ENCODE measurements around the gene NDUFAF2. TPM values are rescaled to one million over a fixed set of nuclear protein-coding genes. Genes with fewer than 3 reads are reported as not detected.

Gene NDUFAF2
- polyA plus RNA-seq, 1 experiment, result 42.0 TPM

GRCh38 chr5:60948738-60949137, 3.7 kb downstream of the NDUFAF2 start:
- no peak for DNase-seq (ENCODE audit: low read depth, low spot score)

GRCh38 chr5:60955239-60955638, 10.2 kb downstream of the NDUFAF2 start:
- Histone ChIP-seq H3K9me3 (ENCODE audit: control insufficient read depth, insufficient read depth, low read length) (no peaks in the 10 kb centered on the region), H3K27me3 (ENCODE audit: control insufficient read depth, insufficient read depth, low read length) (no peaks in the 10 kb centered on the region), H3K4me3 (ENCODE audit: low read depth, low read length) (no peak overlapping the region), H3K27ac (ENCODE audit: low read depth, low read length) (no peak overlapping the region)
- DNase-seq (ENCODE audit: low read depth, low spot score), result no peak
- POLR2A ChIA-PET, result no interaction called here
- TF ChIP-seq, protein P1, sequence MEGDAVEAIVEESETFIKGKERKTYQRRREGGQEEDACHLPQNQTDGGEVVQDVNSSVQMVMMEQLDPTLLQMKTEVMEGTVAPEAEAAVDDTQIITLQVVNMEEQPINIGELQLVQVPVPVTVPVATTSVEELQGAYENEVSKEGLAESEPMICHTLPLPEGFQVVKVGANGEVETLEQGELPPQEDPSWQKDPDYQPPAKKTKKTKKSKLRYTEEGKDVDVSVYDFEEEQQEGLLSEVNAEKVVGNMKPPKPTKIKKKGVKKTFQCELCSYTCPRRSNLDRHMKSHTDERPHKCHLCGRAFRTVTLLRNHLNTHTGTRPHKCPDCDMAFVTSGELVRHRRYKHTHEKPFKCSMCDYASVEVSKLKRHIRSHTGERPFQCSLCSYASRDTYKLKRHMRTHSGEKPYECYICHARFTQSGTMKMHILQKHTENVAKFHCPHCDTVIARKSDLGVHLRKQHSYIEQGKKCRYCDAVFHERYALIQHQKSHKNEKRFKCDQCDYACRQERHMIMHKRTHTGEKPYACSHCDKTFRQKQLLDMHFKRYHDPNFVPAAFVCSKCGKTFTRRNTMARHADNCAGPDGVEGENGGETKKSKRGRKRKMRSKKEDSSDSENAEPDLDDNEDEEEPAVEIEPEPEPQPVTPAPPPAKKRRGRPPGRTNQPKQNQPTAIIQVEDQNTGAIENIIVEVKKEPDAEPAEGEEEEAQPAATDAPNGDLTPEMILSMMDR (IDR thresholded peaks at IDR 0.05; ENCODE audit: low read depth, low read length), result no peak
- CTCF ChIA-PET, result no interaction called here

More at GRCh38 chr5:60948738-60949137, 3.7 kb downstream of the NDUFAF2 start:
- no peaks in the 10 kb centered on the region for H3K27me3 ChIP-seq (ENCODE audit: control insufficient read depth, insufficient read depth, low read length)
- POLR2A ChIA-PET, result no interaction called here
- TF ChIP-seq, protein P1 (IDR thresholded peaks at IDR 0.05; ENCODE audit: low read depth, low read length), result no peak
- no peak overlapping the region for H3K4me3 ChIP-seq (ENCODE audit: low read depth, low read length)
- no peaks in the 10 kb centered on the region for H3K9me3 ChIP-seq (ENCODE audit: control insufficient read depth, insufficient read depth, low read length)
- H3K27ac ChIP-seq (ENCODE audit: low read depth, low read length), result no peak overlapping the region
- CTCF ChIA-PET, result no interaction called here

- CTCF ChIA-PET, result interaction anchor here (1.1 to 5.6 kb wide), 10 partner anchors 12 to 1185 kb away, joined by 3 to 28 read pairs (median 10); partner anchors contain the start of genes ERCC8, NDUFAF2 and ZSWIM6
- DNase-seq (ENCODE audit: low read depth, low spot score), result no peak
- Histone ChIP-seq H3K4me3 (ENCODE audit: low read depth, low read length) (no peak overlapping the region), H3K9me3 (ENCODE audit: control insufficient read depth, insufficient read depth, low read length) (no peaks in the 10 kb centered on the region), H3K27me3 (ENCODE audit: control insufficient read depth, insufficient read depth, low read length) (no peaks in the 10 kb centered on the region), H3K27ac (ENCODE audit: low read depth, low read length) (no peak overlapping the region)
- POLR2A ChIA-PET, result no interaction called here
- TF ChIP-seq, protein P1 (IDR thresholded peaks at IDR 0.05; ENCODE audit: low read depth, low read length), result no peak
Observed at GRCh38 chr5:60958088-60958487, 13.1 kb downstream of the NDUFAF2 start.

DNA sequence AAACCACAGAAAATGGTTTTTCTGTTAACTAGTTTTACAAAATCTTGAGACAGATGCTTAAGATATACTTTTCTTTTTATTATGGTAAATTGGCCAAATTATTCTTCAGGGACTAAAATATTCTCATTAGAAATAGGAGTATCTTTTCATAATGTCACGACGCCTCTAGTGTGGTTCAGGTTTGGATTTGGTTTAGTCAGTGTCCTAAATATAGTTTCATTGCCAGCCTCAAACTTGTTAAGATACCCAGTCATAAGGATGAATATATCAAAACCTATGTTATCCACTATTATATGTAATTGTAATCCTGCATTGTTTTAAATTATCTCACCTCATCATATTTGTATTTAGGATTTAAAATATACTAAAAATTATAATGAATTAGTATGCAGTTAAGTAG, 13.7 kb downstream of the NDUFAF2 start:
- no peak overlapping the region for H3K27ac ChIP-seq (ENCODE audit: low read depth, low read length)
- no peaks in the 10 kb centered on the region for H3K9me3 ChIP-seq (ENCODE audit: control insufficient read depth, insufficient read depth, low read length)
- no peak for DNase-seq (ENCODE audit: low read depth, low spot score)
- no peak overlapping the region for H3K4me3 ChIP-seq (ENCODE audit: low read depth, low read length)
- TF ChIP-seq, protein P1 (IDR thresholded peaks at IDR 0.05; ENCODE audit: low read depth, low read length), result no peak
- H3K27me3 ChIP-seq (ENCODE audit: control insufficient read depth, insufficient read depth, low read length), result no peaks in the 10 kb centered on the region
- POLR2A ChIA-PET, result no interaction called here
- CTCF ChIA-PET, result interaction anchor here (0.6 to 5.6 kb wide), 24 partner anchors 13 to 1185 kb away, joined by 3 to 28 read pairs (median 5); partner anchors contain the start of genes ERCC8, NDUFAF2 and ZSWIM6

DNA sequence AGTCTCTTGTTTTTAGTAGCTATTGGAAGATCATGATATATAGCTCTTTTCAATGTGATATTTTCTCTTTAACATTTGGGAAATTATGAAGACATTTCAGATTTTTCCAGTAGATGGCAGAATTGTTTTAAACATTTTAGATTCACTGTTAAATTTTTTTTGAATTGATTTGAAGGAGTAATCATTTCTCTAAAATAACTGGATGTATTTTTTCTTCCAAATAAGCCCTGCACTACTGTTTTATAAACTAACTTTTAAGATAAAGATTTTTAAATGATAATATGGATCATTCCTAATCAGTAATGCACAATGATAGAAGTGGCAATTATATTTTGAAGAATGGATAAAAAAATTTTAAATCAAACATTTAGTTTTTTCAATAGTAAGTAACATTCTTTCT, 14.2 kb downstream of the NDUFAF2 start:
- POLR2A ChIA-PET, result interaction anchor here (0.7 kb wide), 1 partner anchor 14 kb away, joined by 3 read pairs; the partner anchor contains the start of gene ERCC8
- TF ChIP-seq, protein P1 (IDR thresholded peaks at IDR 0.05; ENCODE audit: low read depth, low read length), result peak; percentile 35

More for the DNA sequence above, 14.2 kb downstream of the NDUFAF2 start:
- Histone ChIP-seq H3K27ac (ENCODE audit: low read depth, low read length) (no peak overlapping the region), H3K4me3 (ENCODE audit: low read depth, low read length) (no peak overlapping the region), H3K27me3 (ENCODE audit: control insufficient read depth, insufficient read depth, low read length) (no peaks in the 10 kb centered on the region), H3K9me3 (ENCODE audit: control insufficient read depth, insufficient read depth, low read length) (no peaks in the 10 kb centered on the region)
- CTCF ChIA-PET, result interaction anchor here (0.7 to 5.6 kb wide), 24 partner anchors 13 to 1185 kb away, joined by 3 to 28 read pairs (median 5); partner anchors contain the start of genes ERCC8, NDUFAF2 and ZSWIM6
- DNase-seq (ENCODE audit: low read depth, low spot score), result no peak

Measured in AG04450 (cell line).